Liver (tissue), 9 donors: Measurements from ENCODE around the gene TMTC2. TPM values are rescaled to one million over a fixed set of nuclear protein-coding genes. Genes with fewer than 3 reads are reported as not detected.

Experiments
- DNase-seq: peaks from one replicate; pipeline ENCODE4 v3.0.0-alpha.2; 2017; ENCODE audit warnings: low spot score
- H3K27ac ChIP-seq, 2 donors: one replicate each; pipeline ENCODE4 v1.7.0; 2013; ENCODE audit warnings: inconsistent platforms in 2 of 2, low read length in 2 of 2, control low read depth in 1 of 2, low read depth in 1 of 2, mild to moderate bottlenecking in 1 of 2
- H3K27me3 ChIP-seq, 4 donors: one replicate each; pipeline versions ENCODE4 v1.6.1 to v1.7.0; 2013; ENCODE audit warnings: low read length in 3 of 4, inconsistent platforms in 1 of 4, mild to moderate bottlenecking in 1 of 4, moderate library complexity in 1 of 4; ENCODE audit not compliant: control insufficient read depth in 4 of 4, insufficient read depth in 4 of 4
- H3K36me3 ChIP-seq, 4 donors: one replicate each; pipeline versions ENCODE4 v1.6.1 to v1.7.0; 2013; ENCODE audit warnings: low read length in 3 of 4, mild to moderate bottlenecking in 3 of 4, low read depth in 1 of 4, moderate library complexity in 1 of 4; ENCODE audit not compliant: control insufficient read depth in 4 of 4, insufficient read depth in 3 of 4
- H3K4me1 ChIP-seq, 4 donors: one replicate each; pipeline versions ENCODE4 v1.6.1 to v1.7.0; 2013; ENCODE audit warnings: low read length in 3 of 4, mild to moderate bottlenecking in 3 of 4, moderate library complexity in 1 of 4; ENCODE audit not compliant: control insufficient read depth in 4 of 4, insufficient read depth in 4 of 4
- H3K4me3 ChIP-seq, 3 donors: one replicate each; pipeline versions ENCODE4 v1.6.1 to v1.7.0; 2013; ENCODE audit warnings: low read length in 3 of 3, control low read depth in 1 of 3, low read depth in 1 of 3, mild to moderate bottlenecking in 1 of 3
- H3K9ac ChIP-seq, 2 donors: one replicate each; pipeline ENCODE4 v1.7.0; 2013; ENCODE audit warnings: low read length in 2 of 2, mild to moderate bottlenecking in 2 of 2, moderate library complexity in 2 of 2, control low read depth in 1 of 2, low read depth in 1 of 2
- H3K9me3 ChIP-seq, 4 donors: one replicate each; pipeline versions ENCODE4 v1.6.1 to v1.7.0; 2013; ENCODE audit warnings: low read length in 3 of 4; ENCODE audit not compliant: control insufficient read depth in 4 of 4
- ATF3 ChIP-seq: IDR thresholded peaks from 2 replicates; pipeline ENCODE4 v1.6.1; 2016; ENCODE audit warnings: antibody characterized with exemption
- CTCF ChIP-seq: fragments of 150-350 bp; IDR thresholded peaks from 2 replicates; pipeline ENCODE4 v1.5.1; 2017; ENCODE audit warnings: improper control_type of control experiment, low read depth, low read length; ENCODE audit not compliant: missing input control
- EGR1 ChIP-seq, 2 donors: IDR thresholded peaks; 2 replicates each; pipeline ENCODE4 v1.6.1; 2016 to 2018; ENCODE audit warnings: antibody characterized with exemption in 2 of 2, low read depth in 2 of 2
- FOXA1 ChIP-seq: IDR thresholded peaks from 2 replicates; pipeline ENCODE4 v1.6.1; 2016; ENCODE audit warnings: antibody characterized with exemption
- FOXA2 ChIP-seq: IDR thresholded peaks from 2 replicates; pipeline ENCODE4 v1.6.1; 2016; ENCODE audit warnings: antibody characterized with exemption
- GABPA ChIP-seq, 2 donors: IDR thresholded peaks in 1 of 2; conservative IDR thresholded peaks in 1 of 2; 2 replicates each; pipeline ENCODE4 v1.6.1; 2016; ENCODE audit warnings: antibody characterized with exemption in 2 of 2, mild to moderate bottlenecking in 1 of 2, moderate library complexity in 1 of 2
- HNF4A ChIP-seq, 2 donors: conservative IDR thresholded peaks; 2 replicates each; pipeline ENCODE4 v1.6.1; 2016; ENCODE audit warnings: antibody characterized with exemption in 2 of 2, mild to moderate bottlenecking in 2 of 2
- HNF4G ChIP-seq: IDR thresholded peaks from 2 replicates; pipeline ENCODE4 v1.6.1; 2016; ENCODE audit warnings: antibody characterized with exemption
- JUND ChIP-seq, 2 donors: IDR thresholded peaks; 2 replicates each; pipeline ENCODE4 v1.6.1; 2016; ENCODE audit warnings: antibody characterized with exemption in 2 of 2
- MAX ChIP-seq: IDR thresholded peaks from 2 replicates; pipeline ENCODE4 v1.6.1; 2016; ENCODE audit warnings: antibody characterized with exemption
- NR2F2 ChIP-seq: IDR thresholded peaks from 2 replicates; pipeline ENCODE4 v1.6.1; 2016; ENCODE audit warnings: antibody characterized with exemption
- RAD21 ChIP-seq, 2 donors: IDR thresholded peaks; 2 replicates each; pipeline ENCODE4 v1.6.1; 2016; ENCODE audit warnings: antibody characterized with exemption in 2 of 2, mild to moderate bottlenecking in 2 of 2
- REST ChIP-seq: IDR thresholded peaks from 2 replicates; pipeline ENCODE4 v1.6.1; 2016; ENCODE audit warnings: antibody characterized with exemption, mild to moderate bottlenecking
- RXRA ChIP-seq, 2 donors: IDR thresholded peaks; 2 replicates each; pipeline ENCODE4 v1.6.1; 2017 to 2018; ENCODE audit warnings: antibody characterized with exemption in 2 of 2, mild to moderate bottlenecking in 1 of 2
- SP1 ChIP-seq: IDR thresholded peaks from 2 replicates; pipeline ENCODE4 v1.6.1; 2018; ENCODE audit warnings: antibody characterized with exemption, mild to moderate bottlenecking
- TAF1 ChIP-seq: conservative IDR thresholded peaks from 2 replicates; pipeline ENCODE4 v1.6.1; 2016; ENCODE audit warnings: antibody characterized with exemption, mild to moderate bottlenecking
- YY1 ChIP-seq: IDR thresholded peaks from 2 replicates; pipeline ENCODE4 v1.6.1; 2016; ENCODE audit warnings: antibody characterized with exemption, mild to moderate bottlenecking
- ZBTB33 ChIP-seq: IDR thresholded peaks from 2 replicates; pipeline ENCODE4 v1.6.1; 2016; ENCODE audit warnings: antibody characterized with exemption
- whole genome bisulfite sequencing: extraction: QIAGEN DNeasy Blood & Tissue Kit; methylation state at CpG from one replicate; pipeline ENCODE4 v1.1.7; 2013; 5-methylcytosine and 5-hydroxymethylcytosine counted together
- polyA plus RNA-seq, 2 donors: library from polyadenylated mRNA; stranded (reverse) in 1 of 2; unstranded in 1 of 2; fragments of 200-250 nt in 1 of 2; fragments of >200 nt in 1 of 2; fragmentation: Nextera tagmentation in 1 of 2; extraction: Ambion mirVana in 1 of 2; gene quantifications; one replicate each; pipeline versions ENCODE4 v1.2.1 to v1.2.3, GENCODE V29; 2013 to 2015
- total RNA-seq, 2 donors: library from RNA; depleted of rRNA; stranded (reverse); fragments of >200 nt; gene quantifications; one replicate each; pipeline ENCODE4 v1.2.3, GENCODE V29; 2014
- donor health status: healthy.
- donor health status: healthy.
- donor health status: healthy.
- donor health status: healthy.
- donor health status: healthy.

TMTC2 gene
- total and polyA plus RNA-seq, 4 donors, result 0.36 to 3.0 (median 0.61) TPM

GRCh38 chr12:82745807-82746206, 59.1 kb downstream of the TMTC2 start:
- no peak overlapping the region for H3K9ac ChIP-seq
- H3K27ac ChIP-seq, result no peak overlapping the region
- DNase-seq, result no peak
- H3K4me1 ChIP-seq, result no peaks in the 10 kb centered on the region
- TF ChIP-seq HNF4A (conservative IDR thresholded peaks at IDR 0.05) (no peak), GABPA (IDR thresholded peaks at IDR 0.05 in 1 of 2, conservative IDR thresholded peaks at IDR 0.05 in 1 of 2) (no peak), REST (no peak), NR2F2 (no peak), JUND (IDR thresholded peaks at IDR 0.05) (no peak), SP1 (no peak), FOXA2 (no peak), RAD21 (IDR thresholded peaks at IDR 0.05) (no peak), ZBTB33 (no peak), EGR1 (IDR thresholded peaks at IDR 0.05; ENCODE audit: low read depth in 2 of 2) (no peak), YY1 (no peak), ATF3 (no peak), FOXA1 (no peak), MAX (no peak), CTCF (no peak), HNF4G (no peak), TAF1 (no peak), RXRA (IDR thresholded peaks at IDR 0.05) (no peak)
- no peak overlapping the region for H3K4me3 ChIP-seq
- WGBS, result 70% methylated on average over 4 of the region's 4 CpGs
- peaks cover 0 to 2% (median 0%) of the 10 kb centered on the region in 4 donors for H3K9me3 ChIP-seq
- H3K27me3 ChIP-seq, result no peaks in the 10 kb centered on the region
- no peaks in the 10 kb centered on the region for H3K36me3 ChIP-seq
